HG03571 (cell line): ENCODE measurements around the gene HPCAL1.

Experiments used
- ATAC-seq: cut with Tn5 transposase; IDR thresholded peaks from one replicate; pipeline ENCODE4 v1.9.1; 2021; ENCODE audit not compliant: unreplicated experiment

Gene HPCAL1

DNA sequence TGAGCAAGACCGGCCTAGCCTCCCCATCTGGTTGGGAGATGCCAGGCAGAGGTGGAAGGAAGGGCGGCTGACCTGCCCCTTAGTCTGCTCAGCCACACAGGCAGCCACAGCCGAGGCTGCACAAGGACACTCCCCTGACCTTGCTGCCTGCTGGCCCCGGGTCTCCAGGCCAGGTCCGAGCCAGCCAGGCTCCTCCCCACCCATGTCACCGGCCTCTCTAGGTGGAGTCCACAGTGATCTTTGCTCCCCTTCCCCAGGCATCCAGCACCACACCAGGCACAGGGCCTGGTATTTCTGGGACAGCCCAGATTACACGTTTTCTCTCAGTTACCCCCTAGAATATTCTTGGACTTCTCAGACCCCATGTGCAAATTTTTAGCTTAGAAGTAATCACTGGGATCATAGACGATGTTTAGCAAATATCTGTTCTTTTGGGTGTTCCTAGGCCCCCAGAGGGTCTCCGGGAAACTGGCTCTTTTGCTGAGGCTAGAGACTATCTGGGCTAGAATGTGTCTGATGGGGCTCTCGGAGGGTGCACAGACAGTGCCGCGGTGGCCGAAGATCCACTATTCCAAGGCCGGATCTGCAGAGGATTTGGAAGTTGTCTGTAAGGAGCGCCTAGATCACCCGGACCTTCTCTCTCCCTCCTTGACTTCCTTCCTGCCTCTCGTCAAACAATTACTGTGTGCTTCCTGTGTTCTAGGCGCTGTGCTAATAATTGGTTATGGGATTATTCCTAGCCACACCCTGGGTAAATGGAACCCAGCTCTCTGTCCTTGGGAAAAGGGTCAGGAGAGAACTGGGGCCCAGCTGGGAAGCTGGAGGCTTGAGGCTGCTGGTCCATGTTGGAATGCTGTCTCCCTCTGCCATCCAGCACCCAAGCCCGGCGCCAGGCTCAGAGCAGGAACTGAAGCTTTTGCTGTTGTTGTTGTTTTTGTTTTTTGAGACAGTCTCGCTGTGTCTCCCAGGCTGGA lies 98.6 kb downstream of the HPCAL1 start:
- no peak for ATAC-seq

DNA sequence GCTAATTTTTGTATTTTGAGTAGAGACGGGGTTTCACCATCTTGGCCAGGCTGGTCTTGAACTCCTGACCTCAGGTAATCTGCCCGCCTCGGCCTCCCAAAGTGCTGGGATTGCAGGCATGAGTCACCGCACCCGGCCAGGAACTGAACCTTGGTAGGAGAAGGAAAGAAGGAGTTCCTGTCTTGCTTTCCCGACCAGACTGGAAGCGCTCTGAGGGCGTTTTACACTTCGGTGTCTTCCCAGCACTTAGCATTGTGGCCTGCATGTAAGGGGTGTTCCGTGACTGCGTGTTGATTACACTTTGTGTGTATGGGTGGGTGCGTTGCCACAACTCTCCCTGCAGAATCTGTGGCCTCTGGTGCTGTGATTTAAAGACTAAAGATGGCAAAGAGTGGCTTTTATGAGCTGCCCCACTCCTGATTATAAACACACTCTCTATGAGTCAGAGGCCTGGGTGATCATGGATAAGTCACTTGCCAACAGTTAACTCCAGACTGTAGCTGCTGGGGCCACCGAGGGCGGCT lies 99.4 kb downstream of the HPCAL1 start:
- no peak for ATAC-seq

DNA sequence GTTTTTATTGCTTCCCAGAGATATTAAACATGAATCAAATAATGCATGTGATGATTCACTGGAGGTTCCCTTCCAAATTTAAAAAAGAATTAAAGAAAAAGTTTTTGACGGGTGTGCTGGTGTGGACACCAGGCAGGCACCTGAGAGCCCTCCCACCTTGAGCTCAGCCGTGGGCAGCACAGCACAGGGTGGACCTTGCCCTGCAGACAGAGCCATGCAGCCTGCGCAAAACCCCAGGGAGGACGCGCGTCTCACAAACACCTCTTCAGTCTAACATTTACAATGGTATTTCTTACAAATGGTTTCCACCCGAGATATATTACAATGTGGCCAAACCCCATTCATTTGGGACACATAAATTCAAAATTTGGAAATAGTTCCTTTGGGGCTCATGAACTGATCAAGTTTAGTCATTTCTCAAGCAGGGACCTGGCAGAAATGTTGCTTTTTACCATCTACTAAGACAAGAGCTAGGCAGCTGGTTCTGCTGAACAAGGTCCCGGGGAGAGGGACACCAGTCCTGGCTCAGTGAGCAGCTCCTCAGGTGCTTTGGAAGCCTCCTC lies 100.0 kb downstream of the HPCAL1 start:
- no peak for ATAC-seq

DNA sequence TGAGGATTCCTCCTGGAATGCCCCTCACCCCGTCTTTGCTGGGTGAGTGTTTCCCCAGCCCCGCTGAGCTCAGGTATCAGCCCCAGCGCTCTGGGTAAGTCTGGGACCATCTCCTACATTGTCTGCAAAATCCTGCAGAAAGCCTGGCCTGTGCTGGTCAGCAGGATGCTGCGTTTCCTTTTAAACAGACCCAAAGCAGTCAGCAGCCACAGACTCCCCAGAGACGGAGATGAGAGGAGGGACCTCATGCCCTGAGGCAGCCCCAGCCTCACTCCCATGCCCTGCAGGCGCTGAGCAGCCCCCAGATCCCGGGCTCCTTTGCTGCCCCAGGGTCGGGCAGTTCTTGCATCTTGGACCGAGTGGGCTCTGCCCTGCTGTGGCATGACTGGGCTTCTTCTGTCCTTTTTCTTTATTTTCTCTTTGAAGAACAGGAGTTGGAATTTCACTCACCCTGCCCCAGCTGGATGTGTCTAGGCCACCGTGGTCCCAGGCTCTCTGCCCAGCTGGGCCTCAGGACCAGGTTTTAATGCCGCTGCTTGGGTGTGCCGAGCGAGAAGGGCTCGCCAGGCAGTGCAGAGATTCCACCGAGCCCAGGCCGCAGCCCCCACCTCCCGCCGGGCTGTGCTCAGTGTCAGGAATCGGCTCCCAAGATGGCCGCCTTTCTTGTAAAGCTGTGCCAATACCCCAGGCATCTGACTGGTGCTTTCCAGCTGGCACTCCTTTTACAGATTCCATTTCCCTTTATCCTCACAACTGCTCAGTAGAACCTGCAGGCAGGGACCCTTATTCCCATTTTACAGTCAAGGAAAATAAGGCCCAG lies 101.8 kb downstream of the HPCAL1 start:
- ATAC-seq: no peak

DNA sequence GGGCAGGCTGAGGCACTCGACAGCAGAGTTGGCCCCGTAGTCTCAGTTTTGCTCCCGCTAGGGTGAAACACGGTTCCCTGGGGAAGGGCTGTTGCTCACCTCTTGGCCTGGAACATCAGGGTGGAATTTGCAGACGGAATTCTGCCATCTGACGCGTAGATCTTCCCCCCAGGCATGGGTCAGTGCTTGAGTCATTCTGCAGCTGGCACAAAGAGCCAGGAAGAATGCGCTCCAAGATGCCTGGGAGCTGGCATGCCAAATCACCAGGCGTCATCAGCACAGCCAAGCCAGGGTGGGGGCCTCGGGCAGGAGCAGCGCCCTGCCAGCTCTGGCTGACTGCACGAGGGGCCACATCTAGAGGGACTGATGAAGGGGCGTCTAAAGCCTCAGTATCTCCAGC lies 102.7 kb downstream of the HPCAL1 start:
- ATAC-seq: no peak

DNA sequence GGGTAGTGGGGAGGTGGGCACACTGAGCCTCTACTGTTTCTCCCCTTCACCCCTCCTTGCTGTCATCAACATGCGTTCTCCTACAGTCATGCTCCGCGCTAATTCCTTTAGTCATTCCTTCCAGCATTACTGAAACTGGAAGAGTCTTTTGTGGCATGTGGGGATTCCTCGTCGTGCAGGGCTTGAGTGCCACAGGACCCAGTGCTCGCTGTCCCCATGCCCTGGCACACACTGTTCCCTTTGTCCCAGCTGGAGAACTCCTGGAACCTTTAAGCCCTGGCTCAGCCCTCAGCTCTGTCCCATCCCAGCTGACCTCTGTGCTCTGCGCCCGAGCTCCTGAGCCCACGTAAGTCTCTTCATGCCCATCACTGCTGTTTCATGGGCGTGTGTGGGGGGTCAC lies 103.3 kb downstream of the HPCAL1 start:
- ATAC-seq: no peak

DNA sequence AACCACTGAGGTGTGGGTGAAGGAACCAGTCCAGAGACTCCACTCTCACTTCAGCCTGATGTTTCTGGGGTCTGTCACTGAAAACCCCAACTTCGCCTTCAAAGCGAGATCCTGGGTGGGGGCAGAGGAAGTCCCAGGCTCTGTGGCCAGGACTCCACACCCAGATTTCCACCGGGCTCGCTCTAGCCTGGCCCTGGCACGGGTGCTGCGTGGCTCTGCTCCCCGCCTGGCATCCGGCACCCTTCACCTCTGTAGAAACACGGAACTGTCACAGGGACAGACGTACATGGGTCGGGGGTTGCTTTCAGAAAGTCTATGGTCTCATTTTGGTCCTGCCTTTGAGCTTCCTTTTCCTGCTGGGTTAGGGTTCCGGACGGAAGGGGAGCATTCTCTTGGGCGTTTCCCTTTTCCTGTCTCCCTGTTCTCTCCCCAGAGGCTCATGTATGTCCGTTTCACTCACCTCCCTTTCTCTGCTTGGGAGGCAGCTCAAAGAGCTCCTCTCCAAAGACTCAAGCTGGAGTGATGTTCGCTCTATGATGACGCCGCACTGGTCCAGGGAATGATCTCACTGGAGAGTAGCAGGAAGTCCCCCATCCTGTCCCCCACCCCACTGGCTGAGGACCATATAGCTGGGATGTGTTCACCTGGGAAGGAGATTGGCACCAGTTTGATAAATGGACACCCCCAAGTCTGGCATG lies 103.9 kb downstream of the HPCAL1 start:
- no peak for ATAC-seq

DNA sequence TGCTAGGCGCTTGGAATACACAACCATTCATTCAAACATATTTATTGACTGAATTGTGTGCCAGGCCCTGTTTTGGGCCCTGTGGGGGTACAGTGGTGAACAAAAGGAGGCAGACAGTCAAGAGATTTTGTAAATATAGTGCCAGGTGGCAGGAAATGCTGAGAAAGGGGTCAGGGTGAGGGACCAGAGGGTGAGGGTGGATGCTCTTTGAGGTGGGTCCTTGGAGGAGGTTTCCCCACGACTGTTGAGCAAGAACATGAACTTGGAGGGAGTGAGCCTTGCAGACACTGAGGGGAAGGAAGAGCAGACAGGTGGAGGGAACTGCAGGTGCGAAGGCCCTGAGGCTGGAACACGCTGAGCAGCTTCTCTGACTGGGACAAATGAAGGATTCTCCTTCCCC lies 104.7 kb downstream of the HPCAL1 start:
- ATAC-seq: no peak

DNA sequence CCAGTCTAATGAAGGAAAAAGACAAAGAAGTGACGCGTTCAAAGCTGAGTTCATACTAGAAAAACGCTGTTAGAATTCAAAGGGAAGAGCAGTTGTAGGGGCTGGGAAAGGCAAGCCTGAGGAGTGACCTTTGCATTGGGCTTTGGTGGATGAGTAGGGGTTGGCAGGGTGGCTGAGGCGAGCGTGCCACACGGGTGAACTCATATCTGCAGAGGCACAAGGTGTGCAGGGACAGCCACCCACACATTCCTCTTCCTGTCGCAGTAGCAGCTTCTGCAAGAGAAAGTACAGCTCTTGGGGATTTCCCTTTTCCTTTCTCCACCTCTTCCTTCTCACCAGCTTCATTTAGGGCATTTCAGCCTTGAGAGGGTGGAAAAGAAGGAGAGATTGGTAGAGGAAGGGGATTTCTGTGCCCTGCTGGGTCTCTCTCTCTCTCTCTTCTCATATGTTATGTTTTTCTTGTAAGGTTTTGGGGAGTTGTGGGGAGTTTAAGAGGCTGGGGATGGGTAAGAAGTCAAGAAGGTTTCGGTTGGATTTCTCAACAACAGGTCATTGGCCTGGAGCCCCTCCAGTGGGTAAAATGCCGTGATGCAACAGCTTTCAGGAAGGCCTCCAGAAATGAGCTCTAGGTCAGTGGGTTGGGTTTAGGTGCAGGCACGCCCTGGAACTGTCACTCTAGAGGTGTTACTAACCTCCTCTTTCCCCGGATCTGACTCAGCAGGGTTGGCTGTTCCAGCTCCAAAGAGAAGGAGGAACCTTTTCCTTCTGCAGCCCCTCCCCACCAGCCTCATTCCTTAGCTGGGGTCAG lies 105.3 kb downstream of the HPCAL1 start:
- peak; percentile 39 for ATAC-seq

DNA sequence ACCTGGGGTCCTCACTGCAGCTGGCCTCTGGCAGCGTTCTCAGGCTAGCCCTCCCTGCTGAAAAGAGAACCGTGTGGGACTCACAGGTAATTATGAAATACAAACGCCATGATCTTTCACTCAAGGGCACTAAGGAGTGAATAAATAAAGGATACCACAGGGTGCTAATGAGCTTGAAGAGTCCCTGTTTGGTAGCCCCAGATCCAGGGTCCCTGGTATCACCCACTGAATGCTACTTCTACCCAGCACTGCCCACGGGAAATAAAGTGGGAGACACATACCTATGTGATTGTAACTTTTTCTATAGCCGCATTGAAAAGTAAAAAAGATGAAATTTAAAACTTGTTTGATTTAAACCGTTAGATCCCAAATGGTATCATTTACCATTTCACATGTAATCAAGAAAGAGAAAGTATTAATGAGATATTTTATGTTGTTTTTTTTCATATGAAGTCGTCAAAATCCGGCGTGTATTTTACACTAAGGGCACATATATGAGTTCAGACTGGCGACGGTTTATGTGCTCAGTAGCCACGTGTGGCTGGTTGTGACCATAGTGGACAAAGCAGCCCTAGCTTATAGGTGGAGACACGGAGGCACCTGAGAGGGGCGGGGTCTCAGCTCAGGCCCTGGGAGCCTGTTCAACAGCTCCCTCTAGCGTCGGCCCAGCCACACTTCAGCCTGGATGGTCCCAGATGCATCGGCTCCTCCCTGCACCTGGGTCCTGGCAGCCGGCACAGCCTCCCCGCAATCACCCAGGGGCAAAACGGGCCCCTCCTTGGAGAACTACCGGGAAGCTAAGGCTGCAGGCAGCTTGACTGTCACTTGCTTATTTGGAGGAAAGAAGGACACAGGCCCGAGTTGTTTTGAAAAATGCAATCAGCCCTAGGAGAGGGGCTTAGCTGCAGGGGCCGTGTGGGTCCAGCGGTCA lies 106.2 kb downstream of the HPCAL1 start:
- ATAC-seq: peak; percentile 46

DNA sequence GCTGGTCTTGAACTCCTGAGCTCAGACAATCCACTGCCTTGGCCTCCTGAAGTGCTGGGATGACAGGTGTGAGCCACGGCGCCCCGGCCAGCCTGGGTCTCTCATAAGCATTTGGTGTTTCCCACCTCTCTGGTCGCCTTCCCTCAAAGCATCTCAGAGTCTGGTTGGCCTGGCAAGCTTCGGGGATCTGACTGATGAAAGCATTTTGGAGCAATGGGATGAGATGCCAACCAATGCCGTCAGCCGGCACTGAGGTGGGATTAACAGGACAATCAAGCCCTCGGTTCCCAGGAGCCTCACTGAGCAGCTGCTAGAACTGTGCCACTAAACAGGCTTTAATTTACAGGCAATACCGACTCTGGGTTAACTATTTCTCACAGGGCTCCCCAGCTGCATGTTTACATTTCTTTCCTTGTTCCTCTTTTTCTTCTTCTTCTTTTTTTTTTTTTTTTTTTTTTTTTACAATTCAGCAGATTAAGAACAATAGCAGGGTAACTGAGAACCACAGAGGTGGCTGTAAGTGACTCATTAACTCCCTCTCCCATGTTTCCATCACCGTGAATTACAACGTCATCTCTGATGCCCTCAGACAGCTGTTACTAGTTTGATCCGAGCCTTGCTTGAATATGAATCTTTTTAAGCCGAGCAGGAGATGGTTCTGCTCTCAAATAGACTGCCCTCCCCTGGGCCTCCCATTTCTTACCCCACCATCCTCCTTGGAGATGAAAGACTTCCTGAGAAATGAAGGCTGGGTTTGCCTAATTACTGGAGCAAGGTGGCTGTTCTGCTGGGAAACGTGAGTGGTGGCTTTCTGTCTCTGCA lies 107.5 kb downstream of the HPCAL1 start:
- ATAC-seq: peak; percentile 67

DNA sequence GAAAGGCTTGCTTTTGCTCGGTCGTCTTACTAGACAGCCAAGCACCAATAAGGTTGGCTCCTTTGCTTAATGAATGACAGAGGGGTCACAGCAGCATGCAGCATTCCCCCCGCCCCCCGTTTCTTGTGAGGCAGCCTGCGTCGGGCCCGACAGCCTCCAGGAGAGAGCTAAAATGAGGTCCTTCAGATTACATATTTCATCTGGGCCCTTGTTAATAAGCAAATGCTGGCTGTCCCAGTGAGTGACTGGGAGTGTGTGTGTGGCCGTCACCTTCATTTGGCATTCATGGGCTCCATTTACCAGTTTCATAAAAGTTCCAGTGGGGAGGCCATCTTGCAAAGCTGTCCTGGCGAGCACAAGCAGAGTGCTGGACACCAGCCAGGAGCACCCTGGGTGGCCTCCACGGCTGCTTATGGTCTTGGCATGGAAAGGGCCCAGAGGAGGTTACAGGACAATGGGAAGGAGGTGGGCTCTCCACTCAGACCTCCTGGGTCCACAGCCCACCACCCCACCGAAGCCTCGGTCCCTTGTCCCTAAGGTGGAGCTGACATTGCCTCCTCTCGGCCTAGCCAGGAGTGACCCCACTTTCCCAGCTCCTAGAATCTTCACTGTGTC lies 108.2 kb downstream of the HPCAL1 start:
- no peak for ATAC-seq

DNA sequence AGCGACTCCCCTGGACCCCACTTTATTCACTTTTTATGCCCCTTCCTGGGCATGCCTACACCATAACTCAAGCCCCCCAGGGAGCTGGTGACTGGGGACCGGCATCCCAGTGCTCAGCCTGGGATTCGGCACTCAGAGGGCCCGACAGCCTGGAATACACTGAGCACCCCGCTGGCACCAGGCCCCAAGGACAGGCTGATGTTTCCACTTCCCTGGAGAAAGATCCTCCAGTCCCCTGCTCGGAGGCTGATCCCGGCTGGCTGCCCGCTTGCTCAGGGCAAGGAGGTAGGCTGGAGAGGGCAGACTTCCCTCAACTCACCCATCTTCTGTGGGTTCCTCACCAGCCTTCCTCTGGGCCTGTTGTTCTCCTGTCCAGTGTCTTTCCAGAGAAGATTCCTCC lies 108.9 kb downstream of the HPCAL1 start:
- ATAC-seq: no peak

DNA sequence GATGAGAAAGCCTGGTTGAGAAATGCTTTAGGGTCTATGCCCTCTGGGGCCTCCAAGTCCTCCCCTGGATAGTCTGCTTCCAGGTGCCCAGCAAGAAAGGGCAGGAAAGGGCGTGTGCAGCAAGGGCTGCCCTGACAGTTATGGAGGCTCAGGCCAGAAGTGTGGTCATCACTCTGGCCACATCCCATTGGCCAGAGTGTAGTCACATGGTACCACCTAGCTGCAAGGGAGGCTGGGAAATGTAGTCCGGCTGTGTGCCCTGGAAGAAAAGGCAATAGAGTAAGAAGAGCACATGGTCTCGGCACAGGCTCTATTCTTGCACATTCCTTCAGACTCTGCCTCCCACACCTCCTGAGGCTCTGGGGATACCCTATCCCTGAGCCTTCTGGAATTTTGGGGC lies 109.7 kb downstream of the HPCAL1 start:
- ATAC-seq: no peak

DNA sequence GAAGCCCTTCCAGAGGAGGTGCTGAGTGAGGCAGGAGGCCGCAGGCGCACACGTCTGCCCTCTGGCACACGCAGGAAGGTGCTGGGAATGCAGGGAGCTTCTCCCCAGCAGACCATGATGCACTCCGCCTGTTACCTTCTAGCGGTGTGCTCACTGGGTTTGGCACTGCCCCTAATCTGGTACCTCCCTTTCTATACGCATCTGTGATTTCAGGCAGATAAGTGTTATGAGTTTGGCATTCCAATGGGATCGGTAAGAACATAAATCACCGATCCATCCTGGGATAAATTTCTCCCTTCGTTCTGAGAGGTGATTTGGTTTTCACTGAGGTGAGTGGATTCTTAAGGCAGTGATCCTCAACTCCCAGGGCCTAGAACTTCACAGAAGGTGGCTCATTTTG lies 110.8 kb downstream of the HPCAL1 start:
- no peak for ATAC-seq

DNA sequence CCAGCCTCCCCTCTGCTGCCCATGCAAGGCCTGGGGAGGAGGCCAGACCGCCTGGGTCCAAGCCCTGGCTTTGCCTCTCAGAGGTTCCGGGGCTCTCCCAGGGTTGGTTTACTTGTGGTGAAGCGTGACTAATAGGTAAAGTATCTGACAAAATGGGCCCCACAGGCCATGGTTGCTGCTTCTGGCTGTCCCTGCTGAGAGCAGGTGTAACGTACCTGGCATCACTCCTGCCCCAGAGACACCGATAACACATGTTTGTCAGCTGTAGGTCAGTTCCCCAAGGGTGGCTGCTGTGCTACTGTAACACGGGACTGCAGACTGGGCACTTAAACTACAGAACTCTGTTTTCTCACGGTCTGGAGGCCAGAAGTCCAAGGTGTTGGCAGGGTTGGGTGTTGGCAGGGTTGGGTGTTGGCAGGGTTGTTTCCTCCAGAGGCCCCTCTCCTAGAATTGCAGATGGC lies 111.3 kb downstream of the HPCAL1 start:
- ATAC-seq: no peak

DNA sequence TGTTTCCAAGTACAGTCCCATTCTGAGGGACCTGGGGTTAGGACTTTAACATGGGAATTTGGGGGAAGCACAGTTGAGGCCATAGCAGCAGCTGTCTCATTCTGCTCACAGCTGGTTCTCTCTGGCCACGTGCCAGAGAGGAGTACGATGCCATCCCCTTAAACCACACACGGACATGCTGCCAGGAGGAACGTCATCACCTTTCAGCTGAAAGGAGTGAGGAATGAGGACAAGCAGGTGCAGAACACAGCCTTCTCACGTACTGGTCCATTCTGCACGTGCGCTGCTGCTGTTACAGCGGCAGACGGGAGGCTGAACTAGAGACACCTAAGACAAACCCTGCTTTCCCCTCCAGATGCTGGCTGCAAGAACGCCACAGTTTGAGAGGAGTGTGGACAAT lies 111.9 kb downstream of the HPCAL1 start:
- no peak for ATAC-seq

DNA sequence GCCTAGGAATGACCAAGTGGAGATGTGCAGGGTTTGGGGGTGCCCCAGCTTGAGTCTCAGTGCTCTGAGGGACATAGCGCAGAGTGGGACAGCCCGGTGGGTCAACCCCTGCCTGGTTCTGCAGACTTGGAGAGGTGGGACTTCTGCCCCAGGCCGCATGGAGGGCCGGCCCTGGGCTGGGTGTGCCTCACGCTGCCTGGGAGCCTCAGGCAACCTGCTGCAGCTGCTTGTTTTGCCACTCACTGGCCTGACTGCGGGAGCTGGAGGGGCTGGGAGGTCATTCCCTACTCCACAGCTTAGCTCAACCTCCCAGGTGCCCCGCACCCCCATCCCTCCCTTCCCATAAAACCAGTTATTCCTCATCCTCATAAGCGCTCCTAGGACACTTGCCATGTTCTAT lies 112.3 kb downstream of the HPCAL1 start:
- no peak for ATAC-seq
